HG03039 (cell line): Measurements from ENCODE around the gene NAALADL1.
"Not testable (repeated sequence)": the region's sequence is repeated elsewhere in the genome, so short reads cannot be mapped to it uniquely, and the experiment has no call there.

Experiments used
- ATAC-seq: cut with Tn5 transposase; IDR thresholded peaks from one replicate; pipeline ENCODE4 v1.9.1; 2021; ENCODE audit warnings: mild to moderate bottlenecking, moderate library complexity; ENCODE audit not compliant: unreplicated experiment

The NAALADL1 gene

GRCh38 chr11:65055538-65055937, 2.8 kb downstream of the NAALADL1 start:
- ATAC-seq, result no peak

- no peak for ATAC-seq
These were observed 4.4 kb downstream of the NAALADL1 start for GRCh38 chr11:65053827-65054508.

- ATAC-seq, result no peak
These were observed 6.9 kb downstream of the NAALADL1 start for GRCh38 chr11:65051398-65051858.

GRCh38 chr11:65047581-65048422, 10.6 kb downstream of the NAALADL1 start:
- ATAC-seq, result no peak

GRCh38 chr11:65045728-65046127, 12.6 kb downstream of the NAALADL1 start:
- no peak for ATAC-seq

- no peak for ATAC-seq
These were observed 13.3 kb downstream of the NAALADL1 start for GRCh38 chr11:65045061-65045460.

- ATAC-seq, result no peak
These were observed 14.4 kb downstream of the NAALADL1 start for GRCh38 chr11:65043881-65044501.

GRCh38 chr11:65042891-65043290, 15.5 kb downstream of the NAALADL1 start:
- ATAC-seq, result no peak

- ATAC-seq, result peak; percentile 77
These were observed 17.3 kb downstream of the NAALADL1 start, which contains the start of gene SAC3D1 for GRCh38 chr11:65040847-65041622. SAC3D1 (plus strand) TSS chr11:65041210; CDS start chr11:65041293, 83 bp downstream.

- ATAC-seq, result no peak
These were observed 17.9 kb downstream of the NAALADL1 start for GRCh38 chr11:65040520-65040846.

- no peak for ATAC-seq
These were observed 21.4 kb downstream of the NAALADL1 start for GRCh38 chr11:65036931-65037330.

- no peak for ATAC-seq
These were observed 22.8 kb downstream of the NAALADL1 start for GRCh38 chr11:65035579-65035978.

- no peak for ATAC-seq
These were observed 23.9 kb downstream of the NAALADL1 start for GRCh38 chr11:65034423-65034822.

GRCh38 chr11:65032216-65032615, 26.1 kb downstream of the NAALADL1 start:
- ATAC-seq, result no peak

GRCh38 chr11:65027213-65028067, 30.9 kb downstream of the NAALADL1 start, which contains the start of gene SNX15:
SNX15 (plus strand) TSS chr11:65027439; CDS start chr11:65027538, 99 bp downstream.
- peak; percentile 67 for ATAC-seq

GRCh38 chr11:65026810-65027209, 31.5 kb downstream of the NAALADL1 start:
- no peak for ATAC-seq

GRCh38 chr11:65023502-65023901, 34.9 kb downstream of the NAALADL1 start:
- not testable (repeated sequence) for ATAC-seq

GRCh38 chr11:65021509-65021908, 36.8 kb downstream of the NAALADL1 start:
- ATAC-seq, result no peak

GRCh38 chr11:65021003-65021402, 37.4 kb downstream of the NAALADL1 start:
- ATAC-seq, result no peak

GRCh38 chr11:65019824-65020223, 38.5 kb downstream of the NAALADL1 start:
- ATAC-seq, result no peak
